Stomach smooth muscle (tissue), 2 donors: Measurements from ENCODE around the gene MRPL36.

ENCODE experiments used
- H3K27ac ChIP-seq: one replicate; pipeline ENCODE4 v1.7.0; 2013; ENCODE audit warnings: mild to moderate bottlenecking, low read length, inconsistent platforms
- H3K27me3 ChIP-seq, 2 donors: one replicate each; pipeline ENCODE4 v1.7.0; 2013; ENCODE audit warnings: low read length in 2 of 2; ENCODE audit not compliant: insufficient read depth in 2 of 2, control insufficient read depth in 1 of 2
- H3K36me3 ChIP-seq, 2 donors: one replicate each; pipeline ENCODE4 v1.7.0; 2013; ENCODE audit warnings: low read length in 2 of 2; ENCODE audit not compliant: control insufficient read depth in 2 of 2, insufficient read depth in 2 of 2
- H3K4me1 ChIP-seq: one replicate; pipeline ENCODE4 v1.7.0; 2013; ENCODE audit warnings: low read length; ENCODE audit not compliant: control insufficient read depth, insufficient read depth
- H3K4me3 ChIP-seq, 2 donors: one replicate each; pipeline ENCODE4 v1.7.0; 2013; ENCODE audit warnings: low read length in 2 of 2
- H3K9ac ChIP-seq, 2 donors: one replicate each; pipeline ENCODE4 v1.7.0; 2013; ENCODE audit warnings: low read length in 2 of 2, mild to moderate bottlenecking in 1 of 2
- H3K9me3 ChIP-seq, 2 donors: one replicate each; pipeline ENCODE4 v1.7.0; 2013; ENCODE audit warnings: low read length in 2 of 2; ENCODE audit not compliant: control insufficient read depth in 2 of 2
- donor health status: healthy.
- donor health status: Pancreatic carcinoma.

Gene MRPL36

GRCh38 chr5:1778138-1779020, 21.3 kb downstream of the MRPL36 start:
- H3K9ac ChIP-seq = no peak overlapping the region
- no peaks in the 10 kb centered on the region for H3K4me1 ChIP-seq
- no peaks in the 10 kb centered on the region for H3K36me3 ChIP-seq
- no peak overlapping the region for H3K27ac ChIP-seq
- H3K27me3 ChIP-seq = peaks cover 0 to 3% of the 10 kb centered on the region in 2 donors
- H3K4me3 ChIP-seq = no peak overlapping the region
- H3K9me3 ChIP-seq = no peaks in the 10 kb centered on the region

DNA sequence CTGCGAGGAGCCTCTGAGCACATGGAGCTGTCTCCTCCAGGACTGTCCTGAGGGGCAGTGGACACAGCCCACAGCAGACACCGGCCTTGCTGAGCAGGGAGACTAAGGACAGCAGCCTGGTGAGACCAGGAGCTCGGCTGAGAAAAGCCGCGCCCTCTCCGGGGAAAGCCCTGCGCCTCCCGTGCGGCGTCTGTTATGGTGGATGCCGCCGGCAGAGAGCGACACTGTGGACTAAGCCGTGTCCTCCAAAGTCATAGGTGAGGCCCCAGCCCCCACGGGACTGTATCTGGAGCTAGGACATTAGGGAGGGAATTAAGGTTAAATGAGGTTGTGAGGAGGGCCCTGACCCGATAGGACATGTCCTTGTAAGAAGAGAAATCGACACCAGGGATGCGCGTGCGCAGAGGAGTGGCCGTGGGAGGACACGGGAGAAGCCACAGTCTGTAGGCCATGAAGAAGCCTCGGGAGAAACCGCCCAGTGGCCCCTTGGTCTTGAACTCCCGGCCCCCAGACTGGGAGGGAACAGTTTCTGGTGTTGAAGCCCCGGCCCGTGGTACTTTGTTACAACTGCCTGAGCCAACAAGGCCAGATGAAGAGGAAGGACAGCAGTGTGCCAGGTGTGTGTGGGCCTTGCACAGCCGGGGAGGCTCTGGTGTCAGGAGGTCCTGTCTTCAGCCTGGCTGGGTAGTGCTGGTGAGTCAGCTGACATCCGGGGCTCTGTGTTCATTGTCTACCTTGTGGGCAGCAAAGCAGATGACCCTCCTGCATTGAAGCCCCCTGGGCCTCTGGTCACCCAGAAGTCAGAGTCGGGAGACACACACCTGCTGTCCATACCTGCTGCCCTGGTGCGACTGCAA, 22.1 kb downstream of the MRPL36 start:
- no peaks in the 10 kb centered on the region for H3K36me3 ChIP-seq

GRCh38 chr5:1776831-1777230, 22.8 kb downstream of the MRPL36 start:
- H3K9me3 ChIP-seq = no peaks in the 10 kb centered on the region
- no peak overlapping the region for H3K27ac ChIP-seq
- peaks cover 0 to 3% of the 10 kb centered on the region in 2 donors for H3K27me3 ChIP-seq
- no peak overlapping the region for H3K4me3 ChIP-seq
- no peaks in the 10 kb centered on the region for H3K36me3 ChIP-seq
- H3K9ac ChIP-seq = no peak overlapping the region
- no peaks in the 10 kb centered on the region for H3K4me1 ChIP-seq

More for the DNA sequence above, 22.1 kb downstream of the MRPL36 start:
- no peaks in the 10 kb centered on the region for H3K4me1 ChIP-seq
- peaks cover 0 to 3% of the 10 kb centered on the region in 2 donors for H3K27me3 ChIP-seq
- H3K9ac ChIP-seq = no peak overlapping the region
- no peak overlapping the region for H3K4me3 ChIP-seq
- no peak overlapping the region for H3K27ac ChIP-seq
- no peaks in the 10 kb centered on the region for H3K9me3 ChIP-seq

GRCh38 chr5:1772634-1773033, 27.0 kb downstream of the MRPL36 start:
- H3K9ac ChIP-seq = no peak overlapping the region
- H3K27me3 ChIP-seq = no peaks in the 10 kb centered on the region
- no peaks in the 10 kb centered on the region for H3K9me3 ChIP-seq
- no peaks in the 10 kb centered on the region for H3K4me1 ChIP-seq
- no peak overlapping the region for H3K4me3 ChIP-seq
- H3K36me3 ChIP-seq = no peaks in the 10 kb centered on the region
- no peak overlapping the region for H3K27ac ChIP-seq

DNA sequence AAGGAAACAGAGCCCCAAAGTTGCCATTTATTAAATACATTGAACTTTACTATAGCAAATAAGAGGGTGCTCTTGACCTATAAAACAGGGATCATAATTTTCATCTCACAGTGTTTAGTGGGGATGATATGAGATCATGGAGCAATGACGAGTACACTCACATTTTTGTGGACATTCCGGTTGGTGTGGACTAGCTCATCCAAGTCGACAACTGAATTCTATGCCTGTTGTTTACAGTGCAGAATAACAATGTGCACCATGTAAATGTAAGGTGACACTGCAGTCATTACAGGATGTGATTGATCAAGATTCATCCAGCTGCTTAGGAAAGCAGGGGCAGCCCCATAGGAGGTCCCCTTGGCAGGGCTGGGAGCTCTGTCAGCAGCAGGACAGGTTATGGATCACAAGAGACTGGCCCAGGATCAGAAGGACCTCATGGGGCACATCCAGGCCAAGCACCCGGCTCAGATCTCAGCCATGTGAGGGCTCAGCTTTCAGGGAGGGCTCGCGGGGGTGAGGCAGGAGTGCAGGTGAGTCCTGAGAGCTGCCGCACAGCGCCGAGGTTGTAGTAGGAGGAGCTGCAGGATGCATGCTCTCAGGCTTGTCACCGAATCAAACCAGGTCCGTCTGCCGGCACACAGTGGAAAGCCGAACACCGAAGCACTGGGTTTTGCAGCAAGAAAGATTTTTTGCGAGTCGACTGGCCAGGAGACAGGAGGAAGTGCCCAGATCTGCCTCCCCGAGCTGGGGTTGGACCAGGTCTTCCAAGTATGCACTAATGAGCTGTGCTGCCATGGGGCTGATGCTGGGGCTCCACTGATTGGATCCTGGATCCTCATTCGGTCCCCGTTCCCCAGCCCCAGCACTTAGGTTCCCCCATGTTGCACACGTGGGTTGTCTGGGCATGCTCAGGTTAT, 28.2 kb downstream of the MRPL36 start:
- no peaks in the 10 kb centered on the region for H3K27me3 ChIP-seq
- no peak overlapping the region for H3K4me3 ChIP-seq
- H3K36me3 ChIP-seq = no peaks in the 10 kb centered on the region
- no peaks in the 10 kb centered on the region for H3K9me3 ChIP-seq
- no peak overlapping the region for H3K9ac ChIP-seq
- H3K27ac ChIP-seq = no peak overlapping the region
- no peaks in the 10 kb centered on the region for H3K4me1 ChIP-seq

GRCh38 chr5:1770443-1770802, 29.2 kb downstream of the MRPL36 start:
- H3K9ac ChIP-seq = no peak overlapping the region
- H3K36me3 ChIP-seq = no peaks in the 10 kb centered on the region
- H3K27ac ChIP-seq = no peak overlapping the region
- no peaks in the 10 kb centered on the region for H3K4me1 ChIP-seq
- no peaks in the 10 kb centered on the region for H3K9me3 ChIP-seq
- no peak overlapping the region for H3K4me3 ChIP-seq
- peaks cover 3 to 4% of the 10 kb centered on the region in 2 donors for H3K27me3 ChIP-seq

DNA sequence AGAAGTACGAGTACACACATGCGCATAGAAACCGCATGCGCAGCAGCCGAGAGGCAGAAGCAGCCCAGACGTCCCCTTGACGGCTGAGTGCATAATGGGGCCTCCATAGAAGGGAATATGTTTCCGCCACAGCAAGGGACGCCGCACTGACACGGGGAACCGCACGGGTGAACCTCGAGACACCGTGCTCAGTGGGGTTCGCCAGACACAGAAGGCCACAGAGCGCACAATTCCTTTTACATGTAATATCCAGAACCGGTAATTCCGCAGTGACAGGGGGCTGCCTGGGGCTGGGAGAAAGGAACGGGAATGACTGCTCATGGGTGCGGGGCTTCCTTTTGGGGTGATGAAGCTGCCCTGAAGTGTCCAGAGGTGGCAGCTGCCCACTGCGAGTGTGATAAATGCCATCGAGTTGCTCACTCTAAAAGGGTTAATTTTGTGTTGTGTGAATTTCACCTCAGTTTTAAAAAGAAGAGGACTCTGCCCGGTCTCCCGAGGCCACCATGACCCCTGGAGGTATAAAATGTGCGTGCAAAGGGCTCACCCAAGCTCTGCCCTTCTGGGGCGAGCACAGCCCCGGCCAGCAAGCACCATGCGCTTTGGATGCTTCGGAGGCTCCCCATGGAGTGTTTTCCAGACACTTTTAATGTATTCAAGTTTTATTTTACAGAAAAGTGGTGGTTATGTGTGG, 29.7 kb downstream of the MRPL36 start:
- H3K27ac ChIP-seq = no peak overlapping the region

GRCh38 chr5:1769017-1769640, 30.5 kb downstream of the MRPL36 start:
- no peak overlapping the region for H3K4me3 ChIP-seq
- H3K27ac ChIP-seq = no peak overlapping the region
- H3K4me1 ChIP-seq = no peaks in the 10 kb centered on the region
- H3K36me3 ChIP-seq = no peaks in the 10 kb centered on the region
- H3K9ac ChIP-seq = no peak overlapping the region
- H3K27me3 ChIP-seq = peaks cover 4 to 10% of the 10 kb centered on the region in 2 donors
- no peaks in the 10 kb centered on the region for H3K9me3 ChIP-seq

More for the DNA sequence above, 29.7 kb downstream of the MRPL36 start:
- no peak overlapping the region for H3K9ac ChIP-seq
- no peaks in the 10 kb centered on the region for H3K9me3 ChIP-seq
- H3K4me1 ChIP-seq = no peaks in the 10 kb centered on the region
- no peaks in the 10 kb centered on the region for H3K36me3 ChIP-seq
- H3K27me3 ChIP-seq = peaks cover 4 to 6% of the 10 kb centered on the region in 2 donors
- H3K4me3 ChIP-seq = no peak overlapping the region

DNA sequence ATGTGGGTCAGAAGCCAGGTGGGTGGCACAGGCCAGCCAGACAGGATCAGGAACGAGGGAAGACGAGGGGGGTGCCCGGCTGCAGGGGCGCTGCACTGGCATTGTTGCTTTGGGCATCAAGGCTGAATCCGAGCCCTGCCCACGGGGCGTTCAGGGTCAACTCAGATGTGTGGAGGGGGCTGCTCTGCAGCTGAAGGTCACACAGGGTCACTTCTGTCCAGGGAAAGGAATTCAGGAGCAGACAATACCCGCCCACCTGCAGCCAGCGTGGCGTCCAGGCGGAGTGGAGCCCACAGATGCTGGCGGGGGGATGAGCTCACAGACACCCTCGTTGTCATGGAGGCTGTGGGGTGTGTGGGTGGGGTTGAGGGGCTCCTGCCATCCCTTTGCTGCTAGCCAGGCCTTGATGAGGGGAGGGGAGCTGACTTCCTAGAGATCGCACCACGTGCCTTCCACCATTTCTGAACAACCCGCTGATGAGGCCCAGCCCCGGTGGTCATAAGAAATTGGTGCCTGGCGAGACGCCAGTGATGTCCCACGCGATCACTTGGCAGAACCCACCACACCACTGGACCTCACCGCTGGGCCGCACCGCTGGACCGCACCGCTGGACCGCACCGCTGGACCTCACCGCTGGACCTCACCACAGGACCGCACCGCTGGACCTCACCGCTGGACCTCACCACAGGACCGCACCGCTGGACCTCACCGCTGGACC, 31.2 kb downstream of the MRPL36 start:
- no peak overlapping the region for H3K9ac ChIP-seq
- peaks cover 6 to 11% of the 10 kb centered on the region in 2 donors for H3K27me3 ChIP-seq
- H3K27ac ChIP-seq = no peak overlapping the region
- H3K9me3 ChIP-seq = no peaks in the 10 kb centered on the region
- no peaks in the 10 kb centered on the region for H3K4me1 ChIP-seq
- no peaks in the 10 kb centered on the region for H3K36me3 ChIP-seq
- no peak overlapping the region for H3K4me3 ChIP-seq
